NK-92 (cell line): Measurements from ENCODE around the gene CSGALNACT2.

Experiments used
- DNase-seq: peaks from one replicate; lab custom pipeline; 2025; ENCODE audit not compliant: unreplicated experiment; lab: John Stamatoyannopoulos, UW

Gene CSGALNACT2

DNA sequence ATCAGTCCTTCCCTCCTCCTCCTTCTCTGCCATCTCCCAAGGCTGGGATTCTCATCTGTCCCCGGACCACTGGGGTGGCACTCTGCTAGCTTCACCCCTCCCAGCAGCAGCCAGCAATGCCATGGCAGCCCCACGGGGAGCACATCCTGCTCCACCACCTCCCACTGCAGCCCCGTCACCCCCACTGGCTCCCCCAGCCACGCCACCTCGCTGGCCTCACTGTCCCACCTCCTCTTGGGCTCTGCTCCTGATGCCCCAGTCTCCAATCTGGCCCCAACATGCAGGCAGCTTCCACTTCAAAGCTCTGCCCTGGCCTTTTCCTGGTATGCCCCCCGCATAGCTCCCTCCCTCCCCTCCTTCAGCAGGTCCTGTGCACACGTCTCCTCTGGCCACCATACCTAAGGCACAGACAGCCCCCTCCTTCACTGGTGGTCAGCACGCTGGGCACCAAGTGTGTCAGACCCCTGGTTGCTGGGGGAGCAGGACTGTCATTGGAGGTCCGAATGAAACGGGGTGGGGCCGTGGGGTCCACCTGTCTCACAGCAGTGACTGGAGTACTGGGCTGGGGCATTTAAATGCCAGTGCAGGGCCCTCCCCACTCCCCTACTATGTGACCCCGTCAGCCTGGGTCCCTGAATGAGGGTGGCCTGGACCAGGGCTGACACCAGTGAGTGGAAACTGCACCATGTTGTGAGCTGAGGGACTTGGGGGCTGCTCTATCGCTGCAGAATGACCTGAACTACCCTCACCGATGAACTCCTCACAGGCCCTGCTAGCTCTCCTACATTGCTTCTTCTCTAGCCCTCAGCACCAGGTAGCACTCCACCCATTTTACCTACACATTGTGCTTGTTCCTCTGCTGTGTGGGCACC is 89.9 kb downstream of the CSGALNACT2 start:
- no peak for DNase-seq

DNA sequence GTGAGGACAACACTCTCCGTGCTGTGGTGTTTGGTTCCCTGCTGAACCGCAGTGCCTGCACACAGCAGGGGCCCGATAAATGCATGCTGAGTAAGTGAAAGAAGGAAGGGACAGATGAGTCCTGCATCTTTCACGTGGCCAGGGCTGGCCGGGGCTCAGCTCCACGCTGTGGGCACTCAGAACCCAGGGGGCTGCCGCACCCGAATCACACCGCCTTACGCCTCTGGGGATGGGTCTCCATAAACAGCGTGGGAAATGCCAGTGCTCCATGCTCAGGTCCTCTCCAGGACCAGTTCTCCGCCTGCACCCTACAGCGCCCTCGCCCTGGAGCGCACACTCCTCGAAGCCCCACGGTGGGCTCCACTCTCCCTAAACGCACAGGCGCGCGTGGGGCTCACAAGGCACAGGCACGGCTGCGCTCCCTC is 90.5 kb downstream of the CSGALNACT2 start:
- no peak for DNase-seq

DNA sequence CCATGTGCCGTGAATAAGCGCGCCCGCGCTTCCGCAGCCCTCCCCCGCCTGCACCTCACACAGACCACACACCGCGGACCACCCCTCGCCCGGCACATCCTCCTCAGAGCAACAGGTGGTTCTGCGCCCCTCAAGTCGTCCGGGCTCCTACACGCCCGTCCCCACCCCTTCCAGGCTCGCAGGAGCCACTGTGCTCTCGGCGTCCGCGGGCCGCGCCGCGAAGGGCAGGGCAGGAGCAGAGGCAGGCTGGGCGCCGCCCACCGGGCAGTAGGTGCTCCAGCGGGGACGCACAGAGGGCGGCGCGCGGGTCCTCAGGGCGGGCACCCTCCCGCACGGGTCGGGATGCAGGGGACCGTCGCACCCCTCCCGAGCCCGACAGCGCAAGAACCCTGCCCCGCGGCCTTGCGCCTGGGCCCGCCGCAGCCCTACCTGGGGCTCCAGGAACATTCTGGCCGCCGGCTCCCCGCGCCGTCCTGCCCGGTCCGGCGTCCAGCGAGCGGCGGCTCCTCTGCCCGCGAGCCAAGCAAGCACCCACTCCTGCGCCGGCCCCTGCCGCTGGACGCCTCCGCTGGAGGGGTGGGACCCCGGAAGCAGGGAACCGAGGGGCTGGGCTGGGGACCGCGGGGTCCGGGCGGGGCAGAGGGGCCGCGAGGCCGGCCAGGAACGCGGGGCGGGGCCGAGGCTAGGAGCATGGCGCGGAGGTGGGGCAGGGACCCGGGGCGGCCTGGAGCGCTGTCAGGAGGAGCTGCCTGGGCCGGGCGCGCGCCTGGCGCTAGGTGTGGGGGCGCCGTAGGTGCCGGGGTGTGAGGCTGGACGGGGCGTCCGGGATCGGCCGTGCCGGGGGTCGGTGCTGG is 91.2 kb downstream of the CSGALNACT2 start:
- no peak for DNase-seq

DNA sequence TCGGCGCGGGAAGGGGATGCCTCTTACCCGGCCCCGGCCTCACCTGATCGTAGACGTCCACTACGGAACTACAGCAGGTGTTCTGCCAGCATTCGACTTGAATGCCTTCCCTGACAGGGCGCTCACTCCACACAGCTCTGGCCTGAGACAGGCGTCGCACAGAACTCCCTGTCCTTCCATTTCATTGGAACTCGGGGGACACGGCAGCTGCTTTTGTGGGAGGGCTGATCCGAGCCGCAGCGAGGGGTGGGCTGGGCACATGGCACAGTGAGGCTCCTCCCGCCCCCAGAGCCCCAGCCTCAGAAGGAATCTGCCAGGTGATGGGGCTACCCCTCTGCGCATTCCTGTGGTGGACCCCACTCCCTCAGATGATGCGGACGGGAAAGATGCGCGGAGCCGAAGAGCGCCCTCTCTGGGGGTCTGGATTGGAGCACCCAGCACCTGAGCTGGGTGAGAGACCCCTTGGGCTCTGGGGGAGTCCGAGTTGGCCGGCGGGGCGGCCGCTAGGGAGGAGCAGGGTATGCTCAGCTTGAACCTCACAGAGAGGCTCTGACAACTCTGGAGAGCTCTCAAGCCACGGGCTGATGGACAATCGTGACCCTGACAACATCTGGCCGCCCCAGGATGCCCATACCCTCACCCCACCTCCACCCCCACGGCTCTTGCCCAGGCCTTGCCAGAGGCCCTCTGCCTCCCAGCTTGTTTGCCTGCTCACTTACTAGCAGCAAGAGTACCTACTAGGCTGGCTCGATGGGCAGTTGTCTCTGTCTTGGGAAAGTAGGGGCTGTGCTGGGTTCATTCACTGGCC is 92.1 kb downstream of the CSGALNACT2 start:
- DNase-seq, result no peak

DNA sequence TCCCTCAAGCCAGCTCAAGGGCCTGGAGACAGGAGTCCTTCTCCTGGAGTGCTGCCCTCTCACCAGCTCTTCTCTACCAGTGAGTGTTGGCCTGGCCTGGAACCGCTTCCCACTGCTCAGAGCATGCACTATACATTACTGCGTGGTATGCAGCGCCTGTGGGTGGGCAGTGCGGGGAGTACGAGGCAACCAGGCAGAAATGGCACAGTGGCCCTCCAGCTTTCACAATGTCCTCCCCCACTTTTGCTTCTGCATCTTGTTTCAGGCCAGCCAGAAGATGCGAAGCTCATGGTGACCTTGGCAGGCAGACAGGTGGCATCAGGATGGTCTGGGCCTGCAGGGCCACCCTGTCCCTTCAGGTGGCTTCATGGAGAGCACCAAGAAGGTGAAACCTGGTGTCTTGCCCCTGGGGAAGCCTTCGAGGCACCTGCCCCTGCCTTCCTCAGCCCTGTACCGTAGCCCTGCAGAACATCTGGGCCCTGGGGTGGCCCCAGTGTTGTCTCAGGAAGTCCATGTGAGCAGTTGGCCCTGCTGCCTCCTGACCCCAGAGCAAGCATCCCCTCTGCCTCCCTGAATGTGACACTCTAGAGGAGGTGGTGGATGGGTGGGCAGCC is 92.8 kb downstream of the CSGALNACT2 start:
- DNase-seq, result no peak

DNA sequence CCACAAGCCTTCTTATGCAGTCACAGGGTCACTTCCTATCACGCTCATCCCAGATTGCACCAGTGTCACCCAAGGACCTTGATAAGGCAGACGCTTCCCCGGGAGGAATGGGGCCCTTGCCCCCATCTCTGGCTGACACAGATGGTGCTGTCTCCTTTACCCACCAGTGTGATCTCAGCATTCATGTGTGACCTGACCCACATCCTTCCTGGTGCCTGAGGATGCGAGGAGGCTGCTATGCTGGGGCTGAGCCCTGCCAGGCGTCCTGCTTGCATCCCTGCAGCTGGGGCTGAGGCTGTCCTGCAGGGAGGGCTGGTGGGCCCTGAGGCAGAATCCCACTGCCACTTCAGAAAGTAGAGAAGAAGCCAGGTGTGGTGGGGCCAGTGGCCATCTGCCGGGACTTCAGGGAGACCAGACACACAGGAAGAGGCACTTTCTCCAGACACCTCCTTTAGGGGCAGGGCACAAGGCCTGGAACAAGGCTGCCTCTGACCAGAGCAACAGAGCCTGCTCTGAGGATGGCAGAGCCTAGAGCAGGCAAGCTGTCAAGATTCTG is 93.4 kb downstream of the CSGALNACT2 start:
- DNase-seq, result no peak

DNA sequence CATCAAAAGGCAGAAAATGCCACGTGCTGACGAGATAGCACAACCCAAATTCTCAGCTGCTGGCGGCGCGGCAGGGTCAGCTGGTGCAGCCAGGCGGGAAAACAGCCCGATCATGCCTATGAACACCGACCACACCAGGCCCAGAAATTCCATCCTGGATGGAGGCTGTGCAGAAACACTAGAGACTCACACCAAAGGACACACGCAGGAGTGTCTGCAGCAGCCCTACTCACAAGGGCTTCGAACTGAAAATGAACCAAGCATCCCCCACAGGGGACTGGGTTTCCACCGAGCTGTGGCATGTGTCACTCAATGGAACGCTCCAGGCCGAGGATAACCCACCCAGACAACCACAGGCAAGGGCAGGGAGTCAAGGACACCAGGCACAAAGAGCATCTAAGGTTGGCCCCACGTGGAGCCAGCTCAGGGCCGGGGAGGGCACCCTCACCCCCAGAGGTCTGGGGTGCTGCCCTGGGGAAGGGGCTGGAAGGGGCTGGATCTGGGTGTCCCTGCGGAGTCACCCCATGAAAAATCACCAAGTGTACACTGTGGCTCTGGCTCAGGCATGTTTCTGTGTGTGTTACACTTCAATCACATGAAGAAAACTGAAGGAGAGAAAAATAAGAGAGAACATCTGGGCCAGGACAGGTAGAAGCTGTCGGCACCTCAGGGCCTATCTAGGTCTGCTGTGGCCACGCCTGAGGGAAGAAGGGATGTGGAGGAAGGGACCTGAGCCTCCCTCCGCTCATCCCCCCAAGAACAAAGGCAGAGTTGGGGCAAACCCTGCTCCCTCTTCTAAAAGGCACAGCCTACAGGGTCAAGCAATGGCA is 95.6 kb downstream of the CSGALNACT2 start:
- DNase-seq, result no peak

DNA sequence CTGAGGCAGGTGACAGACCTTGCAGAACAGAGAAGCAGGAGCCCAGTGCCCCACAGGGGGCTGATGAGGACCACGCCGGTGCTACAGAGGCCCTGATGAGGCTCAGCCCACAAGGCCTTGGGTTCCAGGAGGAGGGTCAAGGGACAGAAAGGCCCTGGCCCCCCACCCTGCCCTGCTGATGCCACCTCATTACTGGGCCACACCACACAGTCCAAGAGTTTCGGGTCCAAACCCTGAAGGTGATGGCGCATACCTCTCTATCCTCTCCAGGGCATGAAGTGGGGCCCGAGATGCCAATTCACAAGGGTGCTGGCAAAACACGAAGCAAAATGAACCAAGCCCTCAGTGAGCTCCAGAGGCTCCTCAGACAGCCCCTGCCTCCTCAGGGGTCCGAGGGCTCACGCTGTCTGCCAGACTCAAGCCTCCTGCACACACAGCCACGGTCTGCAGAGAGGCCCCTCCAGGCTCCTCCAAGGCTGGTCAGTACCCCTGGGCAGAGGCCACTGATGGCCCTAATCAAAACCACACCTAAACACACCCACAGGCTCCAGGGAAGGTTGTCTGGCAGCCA is 96.3 kb downstream of the CSGALNACT2 start:
- no peak for DNase-seq
